IMR-90 (cell line): ENCODE measurements around the gene LRFN2. TPM values are rescaled to one million over a fixed set of nuclear protein-coding genes. Genes with fewer than 3 reads are reported as not detected.

Experiments used
- ATAC-seq: fragments of 200-7000 bp; cut with Tn5 transposase; 2 replicates; pipeline ENCODE4 v1.9.1; 2020; ENCODE audit warnings: low read depth, mild to moderate bottlenecking, moderate library complexity
- BruUV-seq: library from RNA; stranded (reverse); fragments of 400-500 nt; replicated peaks from 2 replicates; lab custom pipeline; 2021; lab: Mats Ljungman, UMichigan
- CTCF ChIA-PET: fragments of 300-600 bp; formaldehyde crosslinking; extraction: SDS; loops from one replicate; lab custom pipeline; 2021; ENCODE audit warnings: antibody characterized with exemption; lab: Yijun Ruan, JAX
- POLR2A ChIA-PET: fragments of 300-600 bp; sonication (Branson Sonifier 250); formaldehyde crosslinking; loops from one replicate; lab custom pipeline; 2022; ENCODE audit warnings: antibody characterized with exemption; ENCODE audit not compliant: unreplicated experiment; lab: Charles Lee
- DNase-seq: peaks from one replicate; pipeline ENCODE4 v3.0.0; 2013
- H2AFZ ChIP-seq: replicated peaks from 2 replicates; pipeline ENCODE3; 2013; ENCODE audit warnings: low read length, mild to moderate bottlenecking; ENCODE audit not compliant: poor library complexity
- H2AK5ac ChIP-seq: 2 replicates; pipeline ENCODE4 v1.6.1; 2013; ENCODE audit warnings: low read depth, low read length, inconsistent platforms
- H2AK9ac ChIP-seq: replicated peaks from 2 replicates; pipeline ENCODE3; 2013; ENCODE audit warnings: mild to moderate bottlenecking, low read depth, low read length, moderate library complexity; ENCODE audit not compliant: poor library complexity
- H2BK120ac ChIP-seq: 2 replicates; pipeline ENCODE4 v1.6.1; 2013; ENCODE audit warnings: low read depth, low read length, inconsistent platforms
- H2BK15ac ChIP-seq: 3 replicates; pipeline ENCODE4 v1.6.1; 2013; ENCODE audit warnings: low read depth, low read length, inconsistent platforms
- H2BK20ac ChIP-seq: 2 replicates; pipeline ENCODE4 v1.6.1; 2013; ENCODE audit warnings: low read depth, mild to moderate bottlenecking, inconsistent platforms, low read length, moderate library complexity
- H2BK5ac ChIP-seq: 2 replicates; pipeline ENCODE4 v1.6.1; 2013; ENCODE audit warnings: mild to moderate bottlenecking, low read depth, low read length, inconsistent platforms; ENCODE audit not compliant: poor library complexity, severe bottlenecking
- H3K14ac ChIP-seq: replicated peaks from 2 replicates; pipeline ENCODE4 v1.6.1; 2013; ENCODE audit warnings: low read depth, low read length, inconsistent platforms
- H3K18ac ChIP-seq: 2 replicates; pipeline ENCODE4 v1.6.1; 2013; ENCODE audit warnings: low read depth, low read length, control low read depth
- H3K23ac ChIP-seq: 2 replicates; pipeline ENCODE4 v1.6.1; 2013; ENCODE audit warnings: low read depth, low read length, inconsistent platforms
- H3K27ac ChIP-seq: 2 replicates; pipeline ENCODE4 v1.5.1; 2013; ENCODE audit warnings: mild to moderate bottlenecking, control low read depth, low read length; ENCODE audit not compliant: insufficient read depth
- H3K27me3 ChIP-seq: 2 replicates; pipeline ENCODE4 v1.6.1; 2013; ENCODE audit warnings: low read length; ENCODE audit not compliant: control insufficient read depth, insufficient read depth
- H3K36me3 ChIP-seq: 2 replicates; pipeline ENCODE4 v1.6.1; 2013; ENCODE audit warnings: low read length, mixed read lengths; ENCODE audit not compliant: control insufficient read depth, insufficient read depth
- H3K4ac ChIP-seq: 2 replicates; pipeline ENCODE4 v1.6.1; 2013; ENCODE audit warnings: low read depth, low read length, inconsistent platforms
- H3K4me1 ChIP-seq: 2 replicates; pipeline ENCODE4 v1.6.1; 2013; ENCODE audit warnings: low read length, mixed read lengths; ENCODE audit not compliant: control insufficient read depth, insufficient read depth
- H3K4me2 ChIP-seq: 2 replicates; pipeline ENCODE4 v1.6.1; 2013; ENCODE audit warnings: low read depth, mild to moderate bottlenecking, control low read depth, low read length, moderate library complexity
- H3K4me3 ChIP-seq: 2 replicates; pipeline ENCODE4 v1.5.1; 2013; ENCODE audit warnings: low read depth, mild to moderate bottlenecking, control low read depth, low read length, moderate library complexity; ENCODE audit not compliant: insufficient read depth
- H3K56ac ChIP-seq: 2 replicates; pipeline ENCODE4 v1.6.1; 2013; ENCODE audit warnings: low read length, inconsistent platforms; ENCODE audit not compliant: insufficient read depth; ENCODE audit errors: extremely low read depth
- H3K79me1 ChIP-seq, 2 experiments: 2 replicates each; pipeline ENCODE4 v1.6.1; 2013; ENCODE audit warnings: low read length in 2 of 2, inconsistent platforms in 1 of 2, low read depth in 1 of 2
- H3K9ac ChIP-seq: 2 replicates; pipeline ENCODE4 v1.6.1; 2013; ENCODE audit warnings: low read depth, low read length, control low read depth
- H3K9me1 ChIP-seq: 2 replicates; pipeline ENCODE4 v1.6.1; 2013; ENCODE audit warnings: low read length, inconsistent platforms; ENCODE audit not compliant: insufficient read depth
- H3K9me3 ChIP-seq: 2 replicates; pipeline ENCODE4 v1.6.1; 2013; ENCODE audit warnings: low read length; ENCODE audit not compliant: control insufficient read depth, insufficient read depth
- H4K20me1 ChIP-seq: 2 replicates; pipeline ENCODE4 v1.6.1; 2013; ENCODE audit warnings: low read length, inconsistent platforms; ENCODE audit not compliant: insufficient read depth
- H4K5ac ChIP-seq: 2 replicates; pipeline ENCODE4 v1.6.1; 2013; ENCODE audit warnings: mild to moderate bottlenecking, low read depth, low read length, control low read depth
- H4K8ac ChIP-seq, 2 experiments: 2 replicates each; pipeline ENCODE4 v1.6.1; 2013; ENCODE audit warnings: low read depth in 2 of 2, low read length in 2 of 2, control low read depth in 1 of 2, inconsistent platforms in 1 of 2
- H4K91ac ChIP-seq: 2 replicates; pipeline ENCODE4 v1.6.1; 2013; ENCODE audit warnings: low read depth, low read length, inconsistent platforms; ENCODE audit not compliant: insufficient read depth
- CEBPB ChIP-seq: IDR thresholded peaks from 2 replicates; pipeline ENCODE4 v1.6.1; 2012; ENCODE audit warnings: low read depth, low read length, improper control_type of control experiment
- CHD1 ChIP-seq: IDR thresholded peaks from 2 replicates; pipeline ENCODE4 v1.6.1; 2012; ENCODE audit warnings: low read depth, low read length, improper control_type of control experiment
- MXI1 ChIP-seq: IDR thresholded peaks from 2 replicates; pipeline ENCODE4 v1.6.1; 2012; ENCODE audit warnings: low read depth, mild to moderate bottlenecking, low read length, moderate library complexity, borderline replicate concordance
- NFE2L2 ChIP-seq: fragments of 150-350 bp; IDR thresholded peaks from 2 replicates; pipeline ENCODE4 v1.6.1; 2016; ENCODE audit warnings: low read depth, mild to moderate bottlenecking, low read length
- RAD21 ChIP-seq: IDR thresholded peaks from 2 replicates; pipeline ENCODE4 v1.6.1; 2012; ENCODE audit warnings: low read length, improper control_type of control experiment
- RCOR1 ChIP-seq: IDR thresholded peaks from 2 replicates; pipeline ENCODE4 v1.6.1; 2012; ENCODE audit warnings: mild to moderate bottlenecking, low read length, improper control_type of control experiment; ENCODE audit not compliant: insufficient replicate concordance
- RFX5 ChIP-seq: IDR thresholded peaks from 2 replicates; pipeline ENCODE4 v1.8.0; 2012; ENCODE audit warnings: low read depth, mild to moderate bottlenecking, low read length, moderate library complexity
- WGBS, 2 experiments: methylation state at CpG; one replicate each; pipeline versions ENCODE4 v1.1.5 to v1.1.7; 2013; ENCODE audit warnings: missing lambda C conversion rate in 2 of 2; ENCODE audit not compliant: insufficient read length in 1 of 2; ENCODE audit errors: extremely low coverage in 2 of 2; 5-methylcytosine and 5-hydroxymethylcytosine counted together
- dilution Hi-C: fragments of 300-500 bp; cut with HindIII; formaldehyde crosslinking; loops from one replicate; pipeline ENCODE4 v1.14.3; 2018; ENCODE audit warnings: low sequenced_read_pairs; ENCODE audit not compliant: unreplicated experiment
- in situ Hi-C: fragments of 300-500 bp; cut with MboI; formaldehyde crosslinking; loops from 3 replicates; pipeline ENCODE4 v1.14.3; 2019; ENCODE audit warnings: low sequenced_read_pairs, inconsistent platforms, mixed read lengths
- intact Hi-C: fragments of 100-400 bp; cut with micrococcal nuclease; formaldehyde crosslinking; loops from 2 replicates; pipeline ENCODE4 v1.10.0; 2022
- polyA plus RNA-seq, 3 experiments: library from polyadenylated mRNA; depleted of rRNA; stranded (reverse); fragments of >200 nt; gene quantifications; 2 replicates each; pipeline ENCODE4 v1.2.3, GENCODE V29; 2012; ENCODE audit warnings: low replicate concordance in 1 of 3
- total RNA-seq: library from RNA; depleted of rRNA; stranded (reverse); fragments of >200 nt; gene quantifications from 2 replicates; pipeline ENCODE4 v1.2.3, GENCODE V29; 2012
- TF ChIP-seq, protein P1 (sequence below): fragments of 150-350 bp; IDR thresholded peaks from 2 replicates; pipeline ENCODE4 v1.6.1; 2016; ENCODE audit warnings: low read depth, mild to moderate bottlenecking, low read length, moderate library complexity, borderline replicate concordance
- TF ChIP-seq, protein P2 (sequence below): fragments of 150-350 bp; IDR thresholded peaks from 2 replicates; pipeline ENCODE4 v1.6.1; 2017; ENCODE audit warnings: mild to moderate bottlenecking, antibody characterized with exemption, low read length, low read depth

Gene LRFN2
- total and polyA plus RNA-seq, 2 of the 4 experiments (the other 2 are of a cell fraction): not detected

DNA sequence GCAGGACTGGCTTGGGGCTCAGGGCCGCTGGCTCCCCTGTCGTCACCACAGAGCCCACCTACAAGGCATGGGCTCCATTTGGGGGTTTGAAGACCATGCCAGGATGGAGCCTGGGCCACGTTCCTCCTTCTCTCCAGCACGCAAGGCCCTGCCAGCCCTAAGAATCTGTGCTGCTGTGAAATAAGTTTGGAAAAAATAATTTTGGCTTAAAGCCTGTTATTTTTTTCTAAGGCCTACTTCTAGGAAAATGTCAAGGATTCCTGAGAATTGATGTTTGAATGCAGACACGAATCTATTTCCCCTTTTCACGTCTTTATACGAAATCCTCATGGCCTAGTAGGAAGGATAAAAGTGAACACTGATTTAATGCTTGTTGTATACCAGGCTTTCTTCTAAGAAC is 107.5 kb downstream of the LRFN2 start:
- in situ Hi-C loops (no loop called here), intact Hi-C loops (no loop called here), dilution Hi-C loops (no loop called here)
- no CpG with 5 or more reads among the region's 7 CpGs for WGBS, 2 experiments
- CTCF ChIA-PET: no interaction called here
- no peak overlapping the region for H2BK120ac ChIP-seq
- H3K18ac ChIP-seq: no peak overlapping the region
- no peak overlapping the region for H3K14ac ChIP-seq
- no peaks in the 10 kb centered on the region for H3K36me3 ChIP-seq
- no peak overlapping the region for H4K5ac ChIP-seq
- H3K4me2 ChIP-seq: no peak overlapping the region
- no peak overlapping the region for H2BK20ac ChIP-seq
- H3K4me3 ChIP-seq: no peak overlapping the region
- no peaks in the 10 kb centered on the region for H3K9me3 ChIP-seq
- no peak overlapping the region for H2BK5ac ChIP-seq
- H2AK9ac ChIP-seq: no peak overlapping the region
- H3K23ac ChIP-seq: no peak overlapping the region
- H3K56ac ChIP-seq: no peak overlapping the region
- no peaks in the 10 kb centered on the region for H3K9me1 ChIP-seq
- H4K8ac ChIP-seq: no peak overlapping the region
- POLR2A ChIA-PET: no interaction called here
- no peak overlapping the region for H2BK15ac ChIP-seq
- no peak overlapping the region for H2AK5ac ChIP-seq
- H3K79me1 ChIP-seq: no peaks in the 10 kb centered on the region
- no peaks in the 10 kb centered on the region for H4K20me1 ChIP-seq
- TF ChIP-seq NFE2L2 (no peak), CHD1 (no peak), RFX5 (no peak), RCOR1 (no peak), CEBPB (no peak), RAD21 (no peak), MXI1 (no peak)
- TF ChIP-seq, protein P1, sequence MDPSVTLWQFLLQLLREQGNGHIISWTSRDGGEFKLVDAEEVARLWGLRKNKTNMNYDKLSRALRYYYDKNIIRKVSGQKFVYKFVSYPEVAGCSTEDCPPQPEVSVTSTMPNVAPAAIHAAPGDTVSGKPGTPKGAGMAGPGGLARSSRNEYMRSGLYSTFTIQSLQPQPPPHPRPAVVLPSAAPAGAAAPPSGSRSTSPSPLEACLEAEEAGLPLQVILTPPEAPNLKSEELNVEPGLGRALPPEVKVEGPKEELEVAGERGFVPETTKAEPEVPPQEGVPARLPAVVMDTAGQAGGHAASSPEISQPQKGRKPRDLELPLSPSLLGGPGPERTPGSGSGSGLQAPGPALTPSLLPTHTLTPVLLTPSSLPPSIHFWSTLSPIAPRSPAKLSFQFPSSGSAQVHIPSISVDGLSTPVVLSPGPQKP: no peak
- TF ChIP-seq, protein P2, sequence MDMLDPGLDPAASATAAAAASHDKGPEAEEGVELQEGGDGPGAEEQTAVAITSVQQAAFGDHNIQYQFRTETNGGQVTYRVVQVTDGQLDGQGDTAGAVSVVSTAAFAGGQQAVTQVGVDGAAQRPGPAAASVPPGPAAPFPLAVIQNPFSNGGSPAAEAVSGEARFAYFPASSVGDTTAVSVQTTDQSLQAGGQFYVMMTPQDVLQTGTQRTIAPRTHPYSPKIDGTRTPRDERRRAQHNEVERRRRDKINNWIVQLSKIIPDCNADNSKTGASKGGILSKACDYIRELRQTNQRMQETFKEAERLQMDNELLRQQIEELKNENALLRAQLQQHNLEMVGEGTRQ: no peak
- no peaks in the 10 kb centered on the region for H3K4me1 ChIP-seq
- H4K91ac ChIP-seq: no peak overlapping the region
- no peak overlapping the region for H3K9ac ChIP-seq
- BruUV-seq: no TSS peak
- no peak overlapping the region for H3K4ac ChIP-seq
- DNase-seq (no peak), ATAC-seq (no peak)
- H3K27me3 ChIP-seq: no peaks in the 10 kb centered on the region; the same call in 1 of the 2 replicates
- H3K27ac ChIP-seq: no peak overlapping the region
- H2AFZ ChIP-seq: no peak overlapping the region
